ENCODE measurements around the gene TEX11.

The TEX11 gene

DNA sequence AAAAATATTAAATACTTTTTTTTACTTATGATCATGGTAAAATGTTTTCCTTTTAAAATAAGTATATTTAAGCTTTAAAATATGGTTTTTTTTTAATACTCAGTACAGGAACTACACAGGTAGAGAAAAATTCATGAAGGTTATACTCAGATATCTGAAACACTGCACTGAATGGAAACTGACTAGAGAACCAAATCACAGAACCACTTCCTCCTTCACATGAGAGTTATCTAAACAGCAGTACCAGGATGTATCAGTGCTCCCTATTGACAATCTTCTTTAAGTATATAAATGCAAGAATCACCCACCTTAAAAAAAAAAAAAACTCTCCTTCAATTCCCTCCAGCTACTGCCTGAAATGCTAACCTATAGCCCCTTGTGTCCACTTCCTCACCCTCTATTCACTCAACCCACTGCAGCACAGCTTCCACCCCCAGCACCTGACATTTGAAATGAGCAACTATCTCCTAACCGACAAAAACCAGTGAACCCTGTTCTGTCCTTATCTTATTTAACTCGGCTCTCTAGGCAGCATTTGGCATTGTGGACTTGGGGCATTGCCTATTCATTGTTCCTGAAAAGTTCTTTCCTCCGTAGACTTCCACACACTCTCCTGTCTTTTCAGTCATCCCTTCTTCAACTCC, 13.3 kb upstream of the TEX11 start:
- no peak overlapping the region for H3K4me2 ChIP-seq (ENCODE audit: low read length, poor library complexity, severe bottlenecking)
- H4K91ac ChIP-seq (ENCODE audit: low read length): no peak overlapping the region
- no peaks in the 10 kb centered on the region for H3K36me3 ChIP-seq (ENCODE audit: control insufficient read depth in 1 of 2, insufficient read depth in 2 of 2, low read depth in 1 of 2, low read length in 2 of 2)
- no peak overlapping the region for H3K23ac ChIP-seq (ENCODE audit: low read length in 2 of 2)
- H3K4ac ChIP-seq (ENCODE audit: low read depth in 1 of 2, low read length in 2 of 2): no peak overlapping the region
- H4K8ac ChIP-seq (ENCODE audit: low read length): no peak overlapping the region
- no peak overlapping the region for H2BK5ac ChIP-seq (ENCODE audit: low read depth, low read length, poor library complexity, severe bottlenecking)
- no peak overlapping the region for H3K18ac ChIP-seq (ENCODE audit: low read depth in 1 of 2, low read length in 2 of 2)
- H2BK15ac ChIP-seq (ENCODE audit: low read depth, poor library complexity, severe bottlenecking): no peak overlapping the region
- H3K4me3 ChIP-seq (ENCODE audit: insufficient read depth in 1 of 2, low read depth in 1 of 2, low read length in 2 of 2): no peak overlapping the region
- H3K79me1 ChIP-seq (replicated peaks; ENCODE audit: low read length, poor library complexity, severe bottlenecking): no peaks in the 10 kb centered on the region
- H2BK12ac ChIP-seq (ENCODE audit: low read length in 2 of 2): no peak overlapping the region
- H2AK5ac ChIP-seq (ENCODE audit: low read length, severe bottlenecking): no peak overlapping the region
- peaks cover 0 to 38% of the 10 kb centered on the region in 2 experiments for H3K27me3 ChIP-seq (ENCODE audit: control insufficient read depth in 1 of 2, insufficient read depth in 1 of 2, low read length in 2 of 2)
- H3K9ac ChIP-seq (ENCODE audit: low read length): no peak overlapping the region
- no peak overlapping the region for H3K14ac ChIP-seq (ENCODE audit: low read length in 2 of 2)
- H3K9me3 ChIP-seq (ENCODE audit: control insufficient read depth, low read length): peaks cover 3% of the 10 kb centered on the region
- H2BK120ac ChIP-seq (ENCODE audit: low read depth, low read length): no peak overlapping the region
- no peak for DNase-seq
- 42% methylated on average over 3 of the region's 3 CpGs for WGBS
- no peak overlapping the region for H3K27ac ChIP-seq (ENCODE audit: low read length, poor library complexity, severe bottlenecking)
- no peak overlapping the region for H2AFZ ChIP-seq (ENCODE audit: low read depth, low read length)
- no peaks in the 10 kb centered on the region for H3K4me1 ChIP-seq (ENCODE audit: control insufficient read depth, insufficient read depth, low read depth, low read length)

DNA sequence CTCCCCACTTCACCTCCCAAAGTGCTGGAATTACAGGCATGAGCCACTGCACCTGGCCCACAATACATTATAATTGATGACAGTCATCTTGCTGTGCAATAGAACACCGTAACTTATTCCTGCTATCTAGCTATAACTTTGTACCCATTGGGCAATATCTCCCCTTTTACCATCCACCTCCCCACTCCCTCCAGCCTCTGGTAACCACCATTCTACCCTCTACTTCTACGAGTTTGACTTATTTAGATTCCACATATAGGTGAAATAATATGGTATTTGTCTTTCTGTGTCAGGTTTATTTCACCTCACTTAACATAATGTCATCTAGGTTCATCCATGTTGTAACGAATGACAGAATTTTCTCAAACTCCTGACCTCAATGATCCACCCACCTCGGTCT, 8.2 kb upstream of the TEX11 start:
- no peak overlapping the region for H2BK120ac ChIP-seq (ENCODE audit: low read depth, low read length)

DNA sequence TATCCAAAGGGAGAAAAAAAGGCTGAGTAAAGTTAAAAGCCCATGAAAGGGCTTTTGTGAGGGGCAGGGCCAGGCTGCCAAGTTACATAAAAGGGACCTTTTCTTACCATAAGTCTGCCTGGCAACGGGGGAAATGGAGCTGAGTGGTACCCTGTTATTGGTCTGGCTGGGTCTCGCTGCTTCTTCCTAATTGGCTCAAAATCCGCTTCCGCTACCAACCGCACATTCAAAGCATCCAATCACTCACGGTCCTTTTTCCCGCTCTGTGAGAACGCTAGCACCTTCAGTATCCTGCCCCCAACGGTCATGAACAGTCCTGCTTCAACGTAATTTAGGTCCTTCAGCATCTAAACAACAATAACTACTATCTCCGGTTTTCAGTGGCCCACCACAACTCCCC, 611 bp downstream of the TEX11 start:
- Histone ChIP-seq H2BK120ac (ENCODE audit: low read depth, low read length) (no peak overlapping the region), H3K4ac (ENCODE audit: low read depth in 1 of 2, low read length in 2 of 2) (no peak overlapping the region), H2BK12ac (ENCODE audit: low read length in 2 of 2) (no peak overlapping the region), H3K4me1 (ENCODE audit: control insufficient read depth, insufficient read depth, low read depth, low read length) (no peaks in the 10 kb centered on the region), H2BK5ac (ENCODE audit: low read depth, low read length, poor library complexity, severe bottlenecking) (no peak overlapping the region), H3K27ac (ENCODE audit: low read length, poor library complexity, severe bottlenecking) (no peak overlapping the region), H3K4me2 (ENCODE audit: low read length, poor library complexity, severe bottlenecking) (no peak overlapping the region), H2BK15ac (ENCODE audit: low read depth, poor library complexity, severe bottlenecking) (no peak overlapping the region), H3K36me3 (ENCODE audit: control insufficient read depth in 1 of 2, insufficient read depth in 2 of 2, low read depth in 1 of 2, low read length in 2 of 2) (no peaks in the 10 kb centered on the region), H4K91ac (ENCODE audit: low read length) (no peak overlapping the region), H3K4me3 (ENCODE audit: insufficient read depth in 1 of 2, low read depth in 1 of 2, low read length in 2 of 2) (no peak overlapping the region), H4K8ac (ENCODE audit: low read length) (no peak overlapping the region), H3K27me3 (ENCODE audit: control insufficient read depth in 1 of 2, insufficient read depth in 1 of 2, low read length in 2 of 2) (peaks cover 0 to 10% of the 10 kb centered on the region in 2 experiments), H3K79me1 (replicated peaks; ENCODE audit: low read length, poor library complexity, severe bottlenecking) (no peaks in the 10 kb centered on the region), H2AFZ (ENCODE audit: low read depth, low read length) (no peak overlapping the region), H3K9me3 (ENCODE audit: control insufficient read depth, low read length) (no peaks in the 10 kb centered on the region), H3K23ac (ENCODE audit: low read length in 2 of 2) (no peak overlapping the region), H3K14ac (ENCODE audit: low read length in 2 of 2) (no peak overlapping the region), H2AK5ac (ENCODE audit: low read length, severe bottlenecking) (no peak overlapping the region), H3K18ac (ENCODE audit: low read depth in 1 of 2, low read length in 2 of 2) (no peak overlapping the region), H3K9ac (ENCODE audit: low read length) (no peak overlapping the region)
- no peak for DNase-seq
- WGBS: 91% methylated on average over 11 of the region's 11 CpGs

More for the DNA sequence above, 8.2 kb upstream of the TEX11 start:
- Histone ChIP-seq H3K23ac (ENCODE audit: low read length in 2 of 2) (no peak overlapping the region), H3K27ac (ENCODE audit: low read length, poor library complexity, severe bottlenecking) (no peak overlapping the region), H3K79me1 (replicated peaks; ENCODE audit: low read length, poor library complexity, severe bottlenecking) (no peaks in the 10 kb centered on the region), H3K14ac (ENCODE audit: low read length in 2 of 2) (no peak overlapping the region), H3K18ac (ENCODE audit: low read depth in 1 of 2, low read length in 2 of 2) (no peak overlapping the region), H2AFZ (ENCODE audit: low read depth, low read length) (no peak overlapping the region), H4K91ac (ENCODE audit: low read length) (no peak overlapping the region), H4K8ac (ENCODE audit: low read length) (no peak overlapping the region), H3K9me3 (ENCODE audit: control insufficient read depth, low read length) (no peaks in the 10 kb centered on the region), H3K4me1 (ENCODE audit: control insufficient read depth, insufficient read depth, low read depth, low read length) (no peaks in the 10 kb centered on the region), H3K9ac (ENCODE audit: low read length) (no peak overlapping the region), H2AK5ac (ENCODE audit: low read length, severe bottlenecking) (no peak overlapping the region), H3K36me3 (ENCODE audit: control insufficient read depth in 1 of 2, insufficient read depth in 2 of 2, low read depth in 1 of 2, low read length in 2 of 2) (no peaks in the 10 kb centered on the region), H2BK5ac (ENCODE audit: low read depth, low read length, poor library complexity, severe bottlenecking) (no peak overlapping the region), H3K4me3 (ENCODE audit: insufficient read depth in 1 of 2, low read depth in 1 of 2, low read length in 2 of 2) (no peak overlapping the region), H3K4ac (ENCODE audit: low read depth in 1 of 2, low read length in 2 of 2) (no peak overlapping the region), H2BK12ac (ENCODE audit: low read length in 2 of 2) (no peak overlapping the region), H3K4me2 (ENCODE audit: low read length, poor library complexity, severe bottlenecking) (no peak overlapping the region), H3K27me3 (ENCODE audit: control insufficient read depth in 1 of 2, insufficient read depth in 1 of 2, low read length in 2 of 2) (peaks cover 0 to 3% of the 10 kb centered on the region in 2 experiments), H2BK15ac (ENCODE audit: low read depth, poor library complexity, severe bottlenecking) (no peak overlapping the region)
- no peak for DNase-seq
- 100% methylated on average over 1 of the region's 4 CpGs for WGBS

DNA sequence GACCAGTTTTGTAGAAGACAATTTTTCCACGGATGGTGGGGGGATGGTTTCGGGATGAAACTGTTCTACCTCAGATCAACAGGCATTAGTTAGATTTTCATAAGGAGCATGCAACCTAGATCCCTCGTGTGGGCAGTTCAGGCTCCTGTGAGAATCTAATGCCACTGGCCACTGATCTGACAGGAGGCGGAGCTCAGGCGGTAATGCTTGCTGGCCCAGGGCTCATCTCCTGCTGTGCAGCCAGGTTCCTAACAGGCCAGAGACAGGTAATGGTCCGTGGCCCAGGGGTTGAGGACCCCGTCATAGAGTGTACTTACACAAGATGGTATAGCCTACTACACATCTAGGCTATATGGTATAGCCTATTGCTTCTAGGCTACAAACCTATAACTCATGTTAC, 7.0 kb downstream of the TEX11 start:
- Histone ChIP-seq H3K4me2 (ENCODE audit: low read length, poor library complexity, severe bottlenecking) (no peak overlapping the region), H2BK12ac (ENCODE audit: low read length in 2 of 2) (no peak overlapping the region), H3K9me3 (ENCODE audit: control insufficient read depth, low read length) (no peaks in the 10 kb centered on the region), H3K9ac (ENCODE audit: low read length) (no peak overlapping the region), H2AFZ (ENCODE audit: low read depth, low read length) (no peak overlapping the region), H3K36me3 (ENCODE audit: control insufficient read depth in 1 of 2, insufficient read depth in 2 of 2, low read depth in 1 of 2, low read length in 2 of 2) (no peaks in the 10 kb centered on the region), H3K4me1 (ENCODE audit: control insufficient read depth, insufficient read depth, low read depth, low read length) (no peaks in the 10 kb centered on the region), H3K4me3 (ENCODE audit: insufficient read depth in 1 of 2, low read depth in 1 of 2, low read length in 2 of 2) (no peak overlapping the region), H3K27me3 (ENCODE audit: control insufficient read depth in 1 of 2, insufficient read depth in 1 of 2, low read length in 2 of 2) (no peaks in the 10 kb centered on the region), H3K14ac (ENCODE audit: low read length in 2 of 2) (no peak overlapping the region), H2BK5ac (ENCODE audit: low read depth, low read length, poor library complexity, severe bottlenecking) (no peak overlapping the region), H3K18ac (ENCODE audit: low read depth in 1 of 2, low read length in 2 of 2) (no peak overlapping the region), H3K79me1 (replicated peaks; ENCODE audit: low read length, poor library complexity, severe bottlenecking) (no peaks in the 10 kb centered on the region), H2BK15ac (ENCODE audit: low read depth, poor library complexity, severe bottlenecking) (no peak overlapping the region), H4K91ac (ENCODE audit: low read length) (no peak overlapping the region), H2BK120ac (ENCODE audit: low read depth, low read length) (no peak overlapping the region), H4K8ac (ENCODE audit: low read length) (no peak overlapping the region), H2AK5ac (ENCODE audit: low read length, severe bottlenecking) (no peak overlapping the region), H3K23ac (ENCODE audit: low read length in 2 of 2) (no peak overlapping the region), H3K27ac (ENCODE audit: low read length, poor library complexity, severe bottlenecking) (no peak overlapping the region), H3K4ac (ENCODE audit: low read depth in 1 of 2, low read length in 2 of 2) (no peak overlapping the region)
- no peak for DNase-seq
- 42% methylated on average over 3 of the region's 7 CpGs for WGBS

Data from mesenchymal stem cell (in vitro differentiated cells and primary cell).